ENCODE results near the gene PUM1. TPM values are rescaled to one million over a fixed set of nuclear protein-coding genes. Genes with fewer than 3 reads are reported as not detected.

The PUM1 gene
- total and polyA plus RNA-seq, 10 of the 15 experiments (the other 5 are each of a cell fraction or from before 2014, with no cell fraction given) = 21.4 to 75.3 (median 42.4) TPM

DNA sequence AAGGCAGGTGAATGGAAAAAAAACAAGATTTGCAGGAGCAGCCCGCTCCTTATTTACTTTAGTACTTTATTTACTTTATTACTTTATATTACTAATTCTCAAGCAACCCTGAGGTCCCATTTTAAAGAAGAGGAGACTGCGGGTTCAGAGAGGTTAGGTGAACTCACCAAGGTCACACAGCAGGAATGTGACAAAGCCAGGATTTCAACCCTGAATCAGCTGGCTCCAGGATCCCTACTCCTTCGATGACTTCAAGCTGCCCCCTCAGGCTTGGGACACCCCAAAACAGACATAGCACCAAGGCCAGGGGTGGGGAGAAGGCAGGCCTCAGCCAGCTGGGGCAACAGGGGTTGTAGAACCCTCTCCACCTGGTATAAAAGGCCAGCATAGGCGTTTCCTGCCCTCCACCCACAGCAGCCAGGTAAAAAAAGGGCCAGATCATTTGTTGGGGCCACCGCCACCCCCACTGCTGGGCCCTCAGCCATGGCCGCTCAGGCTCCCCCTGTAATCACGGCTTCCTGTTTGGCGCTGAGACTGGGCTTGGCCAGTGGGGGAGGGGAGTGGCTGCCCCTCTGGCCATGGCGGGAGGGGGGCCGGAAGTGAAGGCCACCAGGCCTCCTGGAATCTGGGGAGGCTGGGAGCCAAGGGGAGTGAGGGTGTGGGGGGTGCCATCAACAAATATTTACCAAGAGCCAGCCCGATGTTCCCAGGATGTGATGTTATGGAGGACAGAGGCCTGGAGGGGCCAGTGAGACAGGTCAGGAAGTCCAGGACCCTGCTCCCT is 163.5 kb downstream of the PUM1 start:
- ChIA-PET CTCF (interaction anchor here (1.2 to 1.9 kb wide), 3 partner anchors 119 to 183 kb away, joined by 4 to 6 read pairs (median 5); no protein-coding TSS in a partner anchor), SMC1A (ENCODE audit: uncharacterized antibody, unreplicated experiment) (no interaction called here), RAD21 (ENCODE audit: unreplicated experiment) (interaction anchor here (0.6 to 3.2 kb wide), 2 partner anchors 183 to 1222 kb away, joined by 3 to 9 read pairs; no protein-coding TSS in a partner anchor), POLR2A (no interaction called here)
- no peak overlapping the region for H3K4me2 ChIP-seq (ENCODE audit: control insufficient read depth, insufficient read depth)
- H3K4me3 ChIP-seq = no peak overlapping the region
- 37% methylated on average over 10 of the region's 11 CpGs for WGBS (ENCODE audit: insufficient coverage, insufficient replicate concordance, low lambda C conversion rate, missing lambda C conversion rate)
- H3K27me3 ChIP-seq (replicated peaks in 1 of 2; ENCODE audit: control insufficient read depth in 2 of 2, insufficient read depth in 2 of 2, low read length in 1 of 2) = peaks cover 3 to 4% of the 10 kb centered on the region in 2 experiments; a peak in 3 of 4 replicates
- no peaks in the 10 kb centered on the region for H3K4me1 ChIP-seq (ENCODE audit: control insufficient read depth, insufficient read depth, low read length)
- ATAC-seq (no peak), DNase-seq (ENCODE audit: low read depth, low spot score) (no peak), FAIRE-seq (no peak)
- H3K36me3 ChIP-seq (ENCODE audit: control insufficient read depth in 2 of 2, insufficient read depth in 2 of 2, low read length in 1 of 2) = no peaks in the 10 kb centered on the region
- H3K9me3 ChIP-seq (replicated peaks; ENCODE audit: control insufficient read depth, insufficient read depth, low read length) = no peaks in the 10 kb centered on the region
- no TSS peak for BruUV-seq (replicated peaks)
- no peak overlapping the region for H2AFZ ChIP-seq (ENCODE audit: control insufficient read depth, low read depth, low read length)
- H4K20me1 ChIP-seq (ENCODE audit: control insufficient read depth, insufficient read depth) = no peaks in the 10 kb centered on the region
- intact Hi-C loops (cut with micrococcal nuclease; ENCODE audit: unreplicated experiment) = no loop called here
- H3K79me2 ChIP-seq (ENCODE audit: control insufficient read depth, insufficient read depth, low read length) = no peaks in the 10 kb centered on the region
- no peak overlapping the region for H3K27ac ChIP-seq (ENCODE audit: control insufficient read depth, insufficient read depth)
- H3K9ac ChIP-seq (ENCODE audit: control insufficient read depth, insufficient read depth, low read length) = no peak overlapping the region
- in situ Hi-C loops (cut with MboI) = no loop called here
- TF ChIP-seq TARDBP (IDR thresholded peaks at IDR 0.05; ENCODE audit: borderline replicate concordance) (no peak), ZBTB40 (IDR thresholded peaks at IDR 0.05; ENCODE audit: borderline replicate concordance) (no peak), ZNF687 (IDR thresholded peaks at IDR 0.05) (no peak), JUNB (IDR thresholded peaks at IDR 0.05) (no peak), PAX5 (IDR thresholded peaks at IDR 0.05; ENCODE audit: borderline replicate concordance, low read depth, low read length) (no peak), ZNF622 (IDR thresholded peaks at IDR 0.05) (no peak), CEBPB (IDR thresholded peaks at IDR 0.05; ENCODE audit: borderline replicate concordance in 1 of 2, low read depth in 2 of 2, low read length in 2 of 2) (no peak), ZNF24 (IDR thresholded peaks at IDR 0.05) (no peak), TAF1 (IDR thresholded peaks at IDR 0.05; ENCODE audit: borderline replicate concordance, low read depth, low read length) (no peak), YY1 (IDR thresholded peaks at IDR 0.05; ENCODE audit: low read depth, low read length) (no peak)
- TF ChIP-seq, protein P1, sequence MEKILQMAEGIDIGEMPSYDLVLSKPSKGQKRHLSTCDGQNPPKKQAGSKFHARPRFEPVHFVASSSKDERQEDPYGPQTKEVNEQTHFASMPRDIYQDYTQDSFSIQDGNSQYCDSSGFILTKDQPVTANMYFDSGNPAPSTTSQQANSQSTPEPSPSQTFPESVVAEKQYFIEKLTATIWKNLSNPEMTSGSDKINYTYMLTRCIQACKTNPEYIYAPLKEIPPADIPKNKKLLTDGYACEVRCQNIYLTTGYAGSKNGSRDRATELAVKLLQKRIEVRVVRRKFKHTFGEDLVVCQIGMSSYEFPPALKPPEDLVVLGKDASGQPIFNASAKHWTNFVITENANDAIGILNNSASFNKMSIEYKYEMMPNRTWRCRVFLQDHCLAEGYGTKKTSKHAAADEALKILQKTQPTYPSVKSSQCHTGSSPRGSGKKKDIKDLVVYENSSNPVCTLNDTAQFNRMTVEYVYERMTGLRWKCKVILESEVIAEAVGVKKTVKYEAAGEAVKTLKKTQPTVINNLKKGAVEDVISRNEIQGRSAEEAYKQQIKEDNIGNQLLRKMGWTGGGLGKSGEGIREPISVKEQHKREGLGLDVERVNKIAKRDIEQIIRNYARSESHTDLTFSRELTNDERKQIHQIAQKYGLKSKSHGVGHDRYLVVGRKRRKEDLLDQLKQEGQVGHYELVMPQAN (conservative IDR thresholded peaks at IDR 0.05) = no peak
- TF ChIP-seq, protein P2, sequence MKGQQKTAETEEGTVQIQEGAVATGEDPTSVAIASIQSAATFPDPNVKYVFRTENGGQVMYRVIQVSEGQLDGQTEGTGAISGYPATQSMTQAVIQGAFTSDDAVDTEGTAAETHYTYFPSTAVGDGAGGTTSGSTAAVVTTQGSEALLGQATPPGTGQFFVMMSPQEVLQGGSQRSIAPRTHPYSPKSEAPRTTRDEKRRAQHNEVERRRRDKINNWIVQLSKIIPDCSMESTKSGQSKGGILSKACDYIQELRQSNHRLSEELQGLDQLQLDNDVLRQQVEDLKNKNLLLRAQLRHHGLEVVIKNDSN (IDR thresholded peaks at IDR 0.05; ENCODE audit: borderline replicate concordance, extremely low read length, insufficient read depth, low read depth, low read length) = no peak

Measured in GM12878 (cell line).